HS-27A (cell line): ENCODE results near the gene ADGRB2.

ENCODE experiments used
- DNase-seq: peaks from one replicate; pipeline ENCODE4 v3.0.0-alpha.2; 2012; ENCODE audit warnings: low read depth, missing footprints

Gene ADGRB2

DNA sequence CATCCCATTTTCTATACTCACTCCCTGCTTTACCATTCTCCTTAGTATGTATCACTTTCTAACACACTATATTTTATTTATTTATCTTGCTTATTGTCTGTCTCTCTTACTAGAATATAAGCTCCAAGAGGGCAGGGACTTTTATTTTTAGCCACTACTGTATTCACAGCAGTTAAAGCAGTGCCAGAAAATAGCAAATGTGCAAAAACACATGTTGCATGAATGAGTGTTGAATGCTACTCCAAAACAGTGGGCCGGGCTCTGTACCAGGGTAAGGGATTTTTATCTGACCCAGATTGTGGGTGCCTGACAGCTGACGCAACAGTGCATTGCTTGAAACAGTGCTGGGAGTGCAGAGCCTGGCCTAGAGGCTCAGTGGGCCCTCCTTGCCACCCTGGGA is 85.0 kb downstream of the ADGRB2 start:
- DNase-seq: no peak

DNA sequence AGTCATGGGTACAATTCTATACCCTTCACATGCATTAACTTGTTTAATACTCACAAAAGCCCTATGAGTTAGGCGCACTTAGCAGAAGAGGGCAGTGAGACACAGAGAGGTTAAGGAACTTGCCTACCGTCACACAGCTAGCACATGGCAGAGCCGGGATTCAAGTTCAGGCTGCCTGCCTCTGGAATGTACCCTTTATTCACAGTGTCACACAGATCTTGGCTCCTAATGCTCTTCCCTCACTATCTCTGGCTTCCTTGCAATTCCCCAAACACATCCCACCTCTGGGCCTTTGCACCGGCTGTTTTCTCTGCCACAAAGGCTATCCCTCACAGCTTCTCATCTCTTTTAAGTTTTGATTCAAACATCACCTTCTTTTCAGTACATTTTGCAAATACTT is 85.5 kb downstream of the ADGRB2 start:
- DNase-seq: no peak

DNA sequence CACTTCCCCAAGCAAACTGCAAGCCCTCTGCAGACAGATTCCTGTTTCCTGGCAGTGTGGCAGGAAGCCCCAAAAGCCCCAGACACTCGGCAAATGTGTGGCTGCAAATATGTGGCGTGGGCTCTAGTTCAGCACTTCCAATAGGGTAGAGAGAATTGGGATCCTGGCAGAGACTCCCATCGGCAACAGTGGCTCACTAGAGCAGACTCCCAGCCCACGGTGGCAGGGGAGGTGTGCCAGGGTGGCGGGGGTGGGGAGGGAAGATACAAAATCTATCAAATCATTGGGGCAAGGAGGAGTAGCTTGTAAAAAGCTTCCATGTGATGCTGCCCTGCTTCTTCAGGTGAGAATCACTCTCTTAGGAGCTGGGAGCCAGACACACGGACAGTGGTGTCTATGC is 86.2 kb downstream of the ADGRB2 start:
- DNase-seq: no peak

DNA sequence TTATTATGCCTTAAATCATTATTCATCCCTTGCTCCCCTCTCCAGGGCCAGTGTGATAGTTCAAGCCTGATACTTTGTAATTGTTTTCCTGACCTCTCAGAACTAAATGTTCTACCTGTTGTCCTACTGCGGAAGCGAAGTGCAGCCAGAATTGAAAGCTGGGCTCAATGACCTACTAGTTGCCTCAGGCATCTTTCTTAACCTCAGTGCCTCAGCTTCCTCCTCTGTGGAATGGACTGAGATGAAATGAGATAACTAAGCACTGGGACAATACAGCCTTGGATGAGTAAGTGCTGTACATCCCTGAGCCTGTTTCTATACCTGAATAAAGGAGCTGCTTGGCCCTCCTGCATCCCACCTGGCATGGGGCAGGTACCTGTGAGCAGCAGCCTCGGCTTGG is 86.7 kb downstream of the ADGRB2 start:
- no peak for DNase-seq
